ENCODE measurements around the gene UFC1.
"Not testable (repeated sequence)": the region's sequence is repeated elsewhere in the genome, so short reads cannot be mapped to it uniquely, and the experiment has no call there.

The UFC1 gene

GRCh38 chr1:161153682-161154337 lies at the start of gene UFC1:
Gene UFC1 (plus strand): TSS chr1:161153978. CDS start chr1:161153998, 20 bp downstream.
- no peak for TF ChIP-seq ZNF274 (IDR thresholded peaks at IDR 0.05; ENCODE audit: low read depth, low read length)
- H3K4me3 ChIP-seq (ENCODE audit: low read length) = peak within 1 kb of the TSS; percentile 84

GRCh38 chr1:161106431-161106830 lies 47.3 kb upstream of the UFC1 start:
- no peak overlapping the region for H3K4me3 ChIP-seq (ENCODE audit: low read length)
- TF ChIP-seq ZNF274 (IDR thresholded peaks at IDR 0.05; ENCODE audit: low read depth, low read length) = no peak

DNA sequence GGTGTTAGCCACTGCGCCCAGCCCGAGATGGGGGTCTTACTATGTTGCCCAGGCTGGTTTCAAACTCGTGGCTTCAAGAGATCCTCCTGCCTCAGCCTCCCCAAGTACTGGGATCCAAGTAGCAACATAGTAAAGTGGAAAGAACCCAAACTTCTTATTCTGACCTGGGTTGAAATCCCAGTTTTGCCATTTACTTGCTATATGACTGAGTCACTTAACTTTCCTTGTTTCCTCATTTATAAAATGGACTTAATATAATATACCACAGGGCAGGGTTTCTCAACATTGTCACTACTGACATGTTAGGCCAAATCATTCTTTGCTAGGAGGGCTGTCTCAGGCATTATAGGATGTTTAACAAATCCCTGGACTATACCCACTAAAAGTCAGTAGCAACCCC lies 42.7 kb upstream of the UFC1 start:
- no peak for TF ChIP-seq ZNF274 (IDR thresholded peaks at IDR 0.05; ENCODE audit: low read depth, low read length)
- H3K4me3 ChIP-seq (ENCODE audit: low read length) = no peak overlapping the region

DNA sequence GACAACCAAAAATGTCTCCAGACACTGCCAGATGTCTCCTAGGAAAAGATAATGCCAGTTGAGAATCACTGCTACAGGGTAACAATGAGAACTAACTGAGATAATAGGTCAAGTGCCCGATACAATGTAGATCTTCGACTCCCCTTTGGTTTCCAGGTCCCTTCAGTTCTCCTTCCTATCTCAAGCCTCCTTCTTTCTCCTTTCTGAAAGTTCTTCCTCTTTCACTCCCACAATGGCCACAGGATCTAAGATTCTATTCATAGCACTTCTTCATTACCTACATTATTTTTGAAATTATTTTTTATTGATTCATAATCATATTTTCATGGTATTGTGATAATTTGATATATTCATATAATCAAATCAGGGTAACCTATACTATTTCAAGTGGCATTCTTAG lies 42.3 kb upstream of the UFC1 start:
- TF ChIP-seq ZNF274 (IDR thresholded peaks at IDR 0.05; ENCODE audit: low read depth, low read length) = no peak
- H3K4me3 ChIP-seq (ENCODE audit: low read length) = no peak overlapping the region

GRCh38 chr1:161113915-161114314 lies 39.9 kb upstream of the UFC1 start:
- H3K4me3 ChIP-seq (ENCODE audit: low read length) = no peak overlapping the region
- no peak for TF ChIP-seq ZNF274 (IDR thresholded peaks at IDR 0.05; ENCODE audit: low read depth, low read length)

GRCh38 chr1:161114556-161114955 lies 39.2 kb upstream of the UFC1 start:
- no peak for TF ChIP-seq ZNF274 (IDR thresholded peaks at IDR 0.05; ENCODE audit: low read depth, low read length)
- no peak overlapping the region for H3K4me3 ChIP-seq (ENCODE audit: low read length)

GRCh38 chr1:161115132-161115711 lies 38.6 kb upstream of the UFC1 start:
- no peak overlapping the region for H3K4me3 ChIP-seq (ENCODE audit: low read length)
- no peak for TF ChIP-seq ZNF274 (IDR thresholded peaks at IDR 0.05; ENCODE audit: low read depth, low read length)

- not testable (repeated sequence) for H3K4me3 ChIP-seq (ENCODE audit: low read length)
Measured at GRCh38 chr1:161115961-161116360, 37.8 kb upstream of the UFC1 start.

- TF ChIP-seq ZNF274 (IDR thresholded peaks at IDR 0.05; ENCODE audit: low read depth, low read length) = no peak
- peak within 1 kb of the TSS; percentile 91 for H3K4me3 ChIP-seq (ENCODE audit: low read length)
Measured at GRCh38 chr1:161117759-161118581, 35.8 kb upstream of the UFC1 start, which contains the start of the genes NIT1 and PFDN2. Gene NIT1 (plus strand): TSS chr1:161118105. CDS start chr1:161118177, 72 bp downstream. Gene PFDN2 (minus strand): TSS chr1:161118037. CDS start chr1:161118026, 11 bp downstream.

GRCh38 chr1:161119092-161119903 lies 34.5 kb upstream of the UFC1 start:
- H3K4me3 ChIP-seq (ENCODE audit: low read length) = peak overlapping the region; percentile 91
- TF ChIP-seq ZNF274 (IDR thresholded peaks at IDR 0.05; ENCODE audit: low read depth, low read length) = no peak

DNA sequence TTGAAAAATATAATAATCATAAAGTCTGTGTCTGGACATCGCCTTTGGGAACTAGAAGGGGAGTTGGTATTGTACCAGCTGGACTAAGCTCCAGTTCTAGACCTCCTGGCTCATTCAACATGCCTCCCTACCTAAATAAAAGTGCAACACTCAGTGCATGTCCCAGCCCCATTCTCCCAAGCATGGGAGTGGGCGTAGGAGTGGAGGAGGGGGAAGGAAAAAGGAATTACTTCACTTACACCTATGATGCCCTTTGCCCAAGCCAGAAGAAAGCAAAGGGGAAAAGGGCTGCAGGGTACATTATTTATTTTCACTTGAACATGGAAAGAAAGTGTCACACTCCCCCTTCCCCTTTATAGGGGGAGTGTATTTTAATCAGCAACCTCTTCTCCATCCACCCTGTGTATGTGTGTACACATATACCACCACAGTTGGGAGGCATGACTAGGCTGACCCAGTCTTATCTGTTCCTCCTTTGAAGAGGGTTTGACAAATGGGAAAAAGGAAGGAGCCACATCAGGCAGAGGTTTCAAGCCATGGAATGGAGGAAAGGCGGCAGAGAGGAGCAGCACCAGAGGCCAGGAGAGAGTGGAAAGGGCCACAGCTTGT lies 32.6 kb upstream of the UFC1 start:
- no peak overlapping the region for H3K4me3 ChIP-seq (ENCODE audit: low read length)
- no peak for TF ChIP-seq ZNF274 (IDR thresholded peaks at IDR 0.05; ENCODE audit: low read depth, low read length)

- H3K4me3 ChIP-seq (ENCODE audit: low read length) = no peak overlapping the region
- TF ChIP-seq ZNF274 (IDR thresholded peaks at IDR 0.05; ENCODE audit: low read depth, low read length) = no peak
Measured at GRCh38 chr1:161121834-161122233, 31.9 kb upstream of the UFC1 start.

DNA sequence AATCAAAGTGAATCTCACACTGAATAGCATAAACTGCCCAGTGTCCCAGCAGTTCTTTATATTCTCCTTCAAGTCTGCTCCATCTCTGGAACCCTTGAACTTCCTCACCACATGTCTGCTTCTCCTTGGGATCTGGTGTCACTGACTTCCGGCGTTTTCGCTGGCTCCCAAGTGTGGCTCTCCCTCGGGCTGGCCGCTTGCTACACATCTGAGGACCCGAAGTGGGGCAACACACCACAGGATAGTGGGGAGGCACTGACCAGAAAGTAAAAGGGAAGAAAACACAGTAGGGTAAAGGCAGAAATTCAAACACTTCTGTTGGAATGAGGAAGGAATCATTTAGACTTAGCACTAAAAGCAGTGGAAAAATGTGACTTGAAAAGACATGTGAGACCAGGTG lies 30.8 kb upstream of the UFC1 start:
- no peak for TF ChIP-seq ZNF274 (IDR thresholded peaks at IDR 0.05; ENCODE audit: low read depth, low read length)
- H3K4me3 ChIP-seq (ENCODE audit: low read length) = no peak overlapping the region

- no peak for TF ChIP-seq ZNF274 (IDR thresholded peaks at IDR 0.05; ENCODE audit: low read depth, low read length)
Measured at GRCh38 chr1:161127649-161128048, 26.1 kb upstream of the UFC1 start.

More at GRCh38 chr1:161127649-161128048, 26.1 kb upstream of the UFC1 start:
- H3K4me3 ChIP-seq (ENCODE audit: low read length) = no peak overlapping the region
